H9 (cell line): ENCODE results near the gene PTK6. TPM values are rescaled to one million over a fixed set of nuclear protein-coding genes. Genes with fewer than 3 reads are reported as not detected.
A peak's percentile ranks its signal among the peaks of the same experiment; 100 is the strongest.

ENCODE experiments used
- DNase-seq: peaks from one replicate; pipeline ENCODE4 v3.0.0-alpha.2; 2017
- H2AFZ ChIP-seq: one replicate; pipeline ENCODE4 v1.6.1; 2013; ENCODE audit warnings: mild to moderate bottlenecking, low read length, control low read depth, moderate library complexity
- H2AK5ac ChIP-seq: 2 replicates; pipeline ENCODE4 v1.6.1; 2013; ENCODE audit warnings: low read length, control low read depth, mixed read lengths; ENCODE audit not compliant: insufficient read length
- H2BK120ac ChIP-seq: one replicate; pipeline ENCODE4 v1.6.1; 2013; ENCODE audit warnings: low read depth, mild to moderate bottlenecking, low read length, control low read depth, inconsistent platforms; ENCODE audit not compliant: poor library complexity, severe bottlenecking
- H2BK12ac ChIP-seq: 2 replicates; pipeline ENCODE4 v1.6.1; 2013; ENCODE audit warnings: low read length, control low read depth, mixed read lengths, low read depth; ENCODE audit not compliant: insufficient read length
- H2BK15ac ChIP-seq: 2 replicates; pipeline ENCODE4 v1.6.1; 2013; ENCODE audit warnings: low read depth, low read length, control low read depth
- H2BK20ac ChIP-seq: one replicate; pipeline ENCODE4 v1.6.1; 2013; ENCODE audit warnings: low read depth, mild to moderate bottlenecking, low read length, control low read depth, inconsistent platforms; ENCODE audit not compliant: poor library complexity, severe bottlenecking
- H2BK5ac ChIP-seq: 2 replicates; pipeline ENCODE4 v1.6.1; 2013; ENCODE audit warnings: low read length, control low read depth, mixed read lengths; ENCODE audit not compliant: insufficient read length
- H3K14ac ChIP-seq: 2 replicates; pipeline ENCODE4 v1.6.1; 2013; ENCODE audit warnings: low read length, control low read depth; ENCODE audit not compliant: insufficient read depth
- H3K18ac ChIP-seq: 2 replicates; pipeline ENCODE4 v1.6.1; 2013; ENCODE audit warnings: low read depth, mild to moderate bottlenecking, mixed read lengths, low read length, control low read depth; ENCODE audit not compliant: insufficient read length
- H3K23ac ChIP-seq: 2 replicates; pipeline ENCODE4 v1.6.1; 2013; ENCODE audit warnings: low read length, control low read depth, mixed read lengths, low read depth; ENCODE audit not compliant: insufficient read length
- H3K23me2 ChIP-seq: 2 replicates; pipeline ENCODE4 v1.6.1; 2013; ENCODE audit warnings: low read depth, mild to moderate bottlenecking, mixed read lengths, low read length, control low read depth; ENCODE audit not compliant: insufficient read length, poor library complexity, severe bottlenecking
- H3K27ac ChIP-seq: 2 replicates; pipeline ENCODE4 v1.5.1; 2013; ENCODE audit warnings: low read length, control low read depth, mixed read lengths, low read depth; ENCODE audit not compliant: insufficient read length
- H3K27me3 ChIP-seq: 2 replicates; pipeline ENCODE4 v1.6.1; 2013; ENCODE audit warnings: low read length, control low read depth, inconsistent platforms; ENCODE audit not compliant: insufficient read depth
- H3K4ac ChIP-seq: 2 replicates; pipeline ENCODE4 v1.6.1; 2013; ENCODE audit warnings: low read depth, mild to moderate bottlenecking, control low read depth, inconsistent platforms, low read length, moderate library complexity
- H3K4me1 ChIP-seq: 2 replicates; pipeline ENCODE4 v1.6.1; 2013; ENCODE audit warnings: low read length, control low read depth, inconsistent platforms; ENCODE audit not compliant: insufficient read depth
- H3K4me2 ChIP-seq: 2 replicates; pipeline ENCODE4 v1.6.1; 2013; ENCODE audit warnings: low read length, control low read depth, mixed read lengths; ENCODE audit not compliant: insufficient read length, insufficient read depth
- H3K56ac ChIP-seq: 2 replicates; pipeline ENCODE4 v1.6.1; 2013; ENCODE audit warnings: low read depth, mild to moderate bottlenecking, mixed read lengths, low read length, control low read depth; ENCODE audit not compliant: insufficient read length
- H3K79me1 ChIP-seq: 2 replicates; pipeline ENCODE4 v1.6.1; 2013; ENCODE audit warnings: low read depth, mild to moderate bottlenecking, moderate library complexity, low read length, control low read depth, inconsistent platforms; ENCODE audit not compliant: insufficient read depth, poor library complexity, severe bottlenecking
- H3K79me2 ChIP-seq: 2 replicates; pipeline ENCODE4 v1.6.1; 2013; ENCODE audit warnings: low read length, control low read depth, inconsistent platforms; ENCODE audit not compliant: insufficient read depth
- H3K9ac ChIP-seq: 2 replicates; pipeline ENCODE4 v1.6.1; 2013; ENCODE audit warnings: low read length, control low read depth, mixed read lengths; ENCODE audit not compliant: insufficient read length; ENCODE audit errors: extremely low read depth
- H3K9me3 ChIP-seq: one replicate; pipeline ENCODE4 v1.6.1; 2013; ENCODE audit warnings: low read depth, low read length, inconsistent platforms; ENCODE audit not compliant: control insufficient read depth
- H3T11ph ChIP-seq: one replicate; pipeline ENCODE4 v1.6.1; 2013; ENCODE audit warnings: mild to moderate bottlenecking, low read length, control low read depth, inconsistent platforms
- H4K20me1 ChIP-seq: one replicate; pipeline ENCODE4 v1.6.1; 2013; ENCODE audit not compliant: control insufficient read depth, insufficient read length, insufficient read depth
- H4K5ac ChIP-seq: 2 replicates; pipeline ENCODE4 v1.6.1; 2013; ENCODE audit warnings: low read depth, mild to moderate bottlenecking, mixed read lengths, low read length, control low read depth; ENCODE audit not compliant: insufficient read length
- H4K8ac ChIP-seq: replicated peaks from 2 replicates; pipeline ENCODE4 v1.6.1; 2013; ENCODE audit warnings: low read length, control low read depth, mixed read lengths, low read depth; ENCODE audit not compliant: insufficient read length
- H4K91ac ChIP-seq: 2 replicates; pipeline ENCODE4 v1.6.1; 2013; ENCODE audit warnings: low read depth, mild to moderate bottlenecking, moderate library complexity, mixed read lengths, low read length, control low read depth; ENCODE audit not compliant: insufficient read length
- H3K27ac Mint-ChIP-seq, 3 experiments: 2 replicates in 2 of 3; 3 replicates in 1 of 3; pipeline ENCODE4 v1.8.0; 2020 to 2021; ENCODE audit warnings: mixed read lengths in 3 of 3, mild to moderate bottlenecking in 1 of 3, moderate library complexity in 1 of 3
- H3K27me3 Mint-ChIP-seq: 2 replicates; pipeline ENCODE4 v1.8.0; 2021; ENCODE audit warnings: low read depth, mild to moderate bottlenecking, moderate library complexity, mixed read lengths
- H3K36me3 Mint-ChIP-seq, 3 experiments: 2 replicates in 2 of 3; 3 replicates in 1 of 3; pipeline ENCODE4 v1.8.0; 2020 to 2021; ENCODE audit warnings: low read depth in 3 of 3, mixed read lengths in 3 of 3; ENCODE audit not compliant: insufficient read depth in 1 of 3
- H3K4me1 Mint-ChIP-seq, 2 experiments: 2 replicates each; pipeline ENCODE4 v1.8.0; 2020; ENCODE audit warnings: mixed read lengths in 2 of 2
- H3K4me3 Mint-ChIP-seq, 2 experiments: 2 replicates in 1 of 2; 3 replicates in 1 of 2; pipeline ENCODE4 v1.8.0; 2020 to 2021; ENCODE audit warnings: mild to moderate bottlenecking in 2 of 2, mixed read lengths in 2 of 2, moderate library complexity in 1 of 2
- H3K9me3 Mint-ChIP-seq, 2 experiments: 2 replicates in 1 of 2; 3 replicates in 1 of 2; pipeline ENCODE4 v1.8.0; 2020; ENCODE audit warnings: mild to moderate bottlenecking in 2 of 2, mixed read lengths in 2 of 2, moderate library complexity in 1 of 2
- WGBS: extraction: QIAGEN DNeasy Blood & Tissue Kit; methylation state at CpG from one replicate; pipeline ENCODE4 v1.1.7; 2013; ENCODE audit warnings: missing lambda C conversion rate, low lambda C conversion rate, mixed read lengths; ENCODE audit not compliant: insufficient read length; ENCODE audit errors: extremely low coverage; 5-methylcytosine and 5-hydroxymethylcytosine counted together
- total RNA-seq: library from RNA; stranded (reverse); gene quantifications from 2 replicates; pipeline ENCODE4 v1.2.1, GENCODE V29; 2021
- TF ChIP-seq, protein P1 (sequence below): fragments of 200-600 bp; sonication (generic); conservative IDR thresholded peaks from 3 replicates; pipeline ENCODE4 v1.8.0; 2021; ENCODE audit warnings: antibody characterized with exemption, mild to moderate bottlenecking

PTK6 gene
- total RNA-seq, 1 experiment from 2014 or later = 0.46 TPM

DNA sequence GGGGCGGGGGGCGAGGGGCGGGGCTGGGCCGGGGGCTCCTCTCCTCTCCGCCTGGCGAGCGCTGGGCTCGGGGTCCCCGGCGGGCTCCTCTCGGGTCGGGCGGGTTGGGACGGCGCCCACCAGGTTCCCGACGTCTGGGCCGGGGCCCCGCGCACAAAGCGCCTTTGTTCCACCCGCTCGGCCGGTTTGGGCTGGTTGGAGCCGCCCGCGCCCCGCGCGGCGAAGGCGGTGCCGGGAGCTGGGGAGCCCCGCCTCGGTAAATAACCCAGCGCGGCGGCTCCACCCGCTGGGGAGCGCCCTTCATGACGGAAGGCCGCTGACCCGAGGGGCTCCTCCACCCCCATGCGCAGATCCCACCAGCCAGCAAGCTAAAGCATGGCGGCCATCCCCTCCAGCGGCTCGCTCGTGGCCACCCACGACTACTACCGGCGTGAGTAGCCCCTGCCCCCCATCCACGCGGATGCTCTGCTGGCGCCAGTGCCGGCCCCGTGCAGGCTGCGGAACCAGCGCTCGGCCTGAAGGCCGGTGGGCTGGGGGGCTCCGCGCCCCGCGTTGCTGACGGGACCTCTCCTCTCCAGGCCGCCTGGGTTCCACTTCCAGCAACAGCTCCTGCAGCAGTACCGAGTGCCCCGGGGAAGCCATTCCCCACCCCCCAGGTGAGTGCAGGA lies 16.1 kb downstream of the PTK6 start:
- WGBS = no CpG with 5 or more reads among the region's 68 CpGs
- Histone ChIP-seq H3K27ac (no peak overlapping the region), H4K91ac (peak overlapping the region; percentile 11), H2BK120ac (no peak overlapping the region), H3K4me1 (no peaks in the 10 kb centered on the region; the same call in 1 of the 2 replicates), H4K8ac (no peak overlapping the region), H4K20me1 (no peaks in the 10 kb centered on the region), H3K27me3 (no peaks in the 10 kb centered on the region), H3K4me2 (peak overlapping the region; percentile 68), H3K79me1 (peaks cover 4% of the 10 kb centered on the region), H3K9me3 (no peaks in the 10 kb centered on the region), H2BK15ac (no peak overlapping the region), H2BK12ac (no peak overlapping the region), H3K79me2 (no peaks in the 10 kb centered on the region; the same call in 1 of the 2 replicates), H2BK5ac (no peak overlapping the region), H3K18ac (peak overlapping the region; percentile 15), H2AFZ (no peak overlapping the region), H2BK20ac (no peak overlapping the region), H3K23me2 (peaks cover 10% of the 10 kb centered on the region), H3K4ac (no peak overlapping the region; the same call in 1 of the 2 replicates), H3K56ac (no peak overlapping the region), H3T11ph (no peak overlapping the region), H3K9ac (peak overlapping the region; percentile 84), H2AK5ac (no peak overlapping the region), H4K5ac (no peak overlapping the region), H3K14ac (peak overlapping the region; percentile 89), H3K23ac (no peak overlapping the region)
- Mint-ChIP-seq H3K9me3 (peaks cover 7 to 13% of the 10 kb centered on the region in 2 experiments; a peak in 4 of 5 replicates), H3K4me1 (peaks cover 2 to 25% of the 10 kb centered on the region in 2 experiments; a peak in 3 of 4 replicates), H3K36me3 (peaks cover 20 to 45% (median 22%) of the 10 kb centered on the region in 3 experiments; a peak in 6 of 7 replicates), H3K27ac (peak overlapping the region in 2 of 3 experiments; percentile 48 to 91; a peak in 2 of 7 replicates), H3K27me3 (peaks cover 6% of the 10 kb centered on the region), H3K4me3 (peak overlapping the region; percentile 84 to 91)
- TF ChIP-seq, protein P1, sequence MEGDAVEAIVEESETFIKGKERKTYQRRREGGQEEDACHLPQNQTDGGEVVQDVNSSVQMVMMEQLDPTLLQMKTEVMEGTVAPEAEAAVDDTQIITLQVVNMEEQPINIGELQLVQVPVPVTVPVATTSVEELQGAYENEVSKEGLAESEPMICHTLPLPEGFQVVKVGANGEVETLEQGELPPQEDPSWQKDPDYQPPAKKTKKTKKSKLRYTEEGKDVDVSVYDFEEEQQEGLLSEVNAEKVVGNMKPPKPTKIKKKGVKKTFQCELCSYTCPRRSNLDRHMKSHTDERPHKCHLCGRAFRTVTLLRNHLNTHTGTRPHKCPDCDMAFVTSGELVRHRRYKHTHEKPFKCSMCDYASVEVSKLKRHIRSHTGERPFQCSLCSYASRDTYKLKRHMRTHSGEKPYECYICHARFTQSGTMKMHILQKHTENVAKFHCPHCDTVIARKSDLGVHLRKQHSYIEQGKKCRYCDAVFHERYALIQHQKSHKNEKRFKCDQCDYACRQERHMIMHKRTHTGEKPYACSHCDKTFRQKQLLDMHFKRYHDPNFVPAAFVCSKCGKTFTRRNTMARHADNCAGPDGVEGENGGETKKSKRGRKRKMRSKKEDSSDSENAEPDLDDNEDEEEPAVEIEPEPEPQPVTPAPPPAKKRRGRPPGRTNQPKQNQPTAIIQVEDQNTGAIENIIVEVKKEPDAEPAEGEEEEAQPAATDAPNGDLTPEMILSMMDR = no peak
- DNase-seq = peak; percentile 54
